MCF 10A (cell line): ENCODE data around the gene TRPM5. TPM values are rescaled to one million over a fixed set of nuclear protein-coding genes. Genes with fewer than 3 reads are reported as not detected.
A peak's percentile ranks its signal among the peaks of the same experiment; 100 is the strongest.

ENCODE experiments used
- BruUV-seq: library from RNA; stranded (reverse); fragments of 400-500 nt; replicated peaks from 2 replicates; lab custom pipeline; 2021; lab: Mats Ljungman, UMichigan
- CTCF ChIA-PET: fragments of 300-600 bp; sonication (Branson Sonifier 250); formaldehyde crosslinking; extraction: SDS; loops from one replicate; lab custom pipeline; 2021; ENCODE audit warnings: antibody characterized with exemption, inconsistent platforms; lab: Yijun Ruan, JAX
- POLR2A ChIA-PET: fragments of 300-600, 350-650 bp; sonication (Branson Sonifier 250); formaldehyde crosslinking; extraction: SDS; loops from one replicate; lab custom pipeline; 2020; ENCODE audit warnings: antibody characterized with exemption, inconsistent platforms; lab: Yijun Ruan, JAX
- DNase-seq: peaks from one replicate; pipeline ENCODE4 v3.0.0-alpha.2; 2018; ENCODE audit not compliant: unreplicated experiment
- H3K27ac Mint-ChIP-seq: one replicate; pipeline ENCODE4 v1.8.0; 2022; ENCODE audit warnings: mild to moderate bottlenecking, low read depth, mixed read lengths; ENCODE audit not compliant: unreplicated experiment
- H3K27me3 Mint-ChIP-seq: one replicate; pipeline ENCODE4 v1.8.0; 2022; ENCODE audit warnings: mixed read lengths; ENCODE audit not compliant: insufficient read depth, unreplicated experiment
- H3K36me3 Mint-ChIP-seq: one replicate; pipeline ENCODE4 v1.8.0; 2022; ENCODE audit warnings: mild to moderate bottlenecking, moderate library complexity, mixed read lengths; ENCODE audit not compliant: insufficient read depth, unreplicated experiment
- H3K4me1 Mint-ChIP-seq: one replicate; pipeline ENCODE4 v1.8.0; 2022; ENCODE audit warnings: mixed read lengths; ENCODE audit not compliant: insufficient read depth, unreplicated experiment
- H3K4me3 Mint-ChIP-seq: one replicate; pipeline ENCODE4 v1.8.0; 2022; ENCODE audit warnings: mild to moderate bottlenecking, moderate library complexity, mixed read lengths; ENCODE audit not compliant: unreplicated experiment
- H3K9me3 Mint-ChIP-seq: one replicate; pipeline ENCODE4 v1.8.0; 2022; ENCODE audit warnings: mixed read lengths; ENCODE audit not compliant: unreplicated experiment
- CTCF ChIP-seq: fragments of 200-600 bp; IDR thresholded peaks from one replicate; pipeline ENCODE4 v1.8.0; 2022; ENCODE audit warnings: antibody characterized with exemption, mild to moderate bottlenecking; ENCODE audit not compliant: unreplicated experiment
- intact Hi-C: fragments of 100-400 bp; cut with micrococcal nuclease; formaldehyde crosslinking; loops from 2 replicates; pipeline ENCODE4 v1.14.1; 2022
- total RNA-seq: library from RNA; stranded (reverse); gene quantifications from 2 replicates; pipeline ENCODE4 v1.2.3, GENCODE V29; 2022

Gene TRPM5
- total RNA-seq, 1 experiment from 2014 or later: not detected

- CTCF ChIA-PET: no interaction called here
- H3K36me3 Mint-ChIP-seq: peaks cover 32% of the 10 kb centered on the region
- TSS peak; percentile 38 for BruUV-seq
These were observed 47.3 kb downstream of the TRPM5 start for GRCh38 chr11:2397005-2397404.

GRCh38 chr11:2396471-2396870 lies 47.8 kb downstream of the TRPM5 start:
- POLR2A ChIA-PET: no interaction called here
- Mint-ChIP-seq H3K27ac (no peak overlapping the region), H3K4me1 (no peaks in the 10 kb centered on the region), H3K27me3 (no peaks in the 10 kb centered on the region), H3K9me3 (no peaks in the 10 kb centered on the region), H3K4me3 (no peak overlapping the region), H3K36me3 (peaks cover 32% of the 10 kb centered on the region)
- intact Hi-C loops: no loop called here
- CTCF ChIA-PET: interaction anchor here (0.6 to 0.7 kb wide), 2 partner anchors 31 to 276 kb away, joined by 3 read pairs; no protein-coding TSS in a partner anchor
- TF ChIP-seq CTCF: no peak
- BruUV-seq: no TSS peak
- no peak for DNase-seq

More at GRCh38 chr11:2397005-2397404, 47.3 kb downstream of the TRPM5 start:
- Mint-ChIP-seq H3K27me3 (no peaks in the 10 kb centered on the region), H3K4me1 (no peaks in the 10 kb centered on the region), H3K9me3 (no peaks in the 10 kb centered on the region), H3K27ac (peak overlapping the region; percentile 72), H3K4me3 (no peak overlapping the region)
- intact Hi-C loops: no loop called here
- POLR2A ChIA-PET: no interaction called here
- TF ChIP-seq CTCF: no peak
- DNase-seq: no peak

- intact Hi-C loops: no loop called here
- BruUV-seq: no TSS peak
- POLR2A ChIA-PET: no interaction called here
- no peak for TF ChIP-seq CTCF
- Mint-ChIP-seq H3K36me3 (peaks cover 32% of the 10 kb centered on the region), H3K4me1 (peaks cover under 1% of the 10 kb centered on the region), H3K9me3 (no peaks in the 10 kb centered on the region), H3K4me3 (no peak overlapping the region), H3K27ac (no peak overlapping the region), H3K27me3 (no peaks in the 10 kb centered on the region)
- DNase-seq: no peak
- CTCF ChIA-PET: interaction anchor here (0.6 to 0.7 kb wide), 2 partner anchors 32 to 276 kb away, joined by 3 read pairs; no protein-coding TSS in a partner anchor
These were observed 48.5 kb downstream of the TRPM5 start for GRCh38 chr11:2395856-2396255.

- no TSS peak for BruUV-seq
- Mint-ChIP-seq H3K36me3 (peaks cover 28% of the 10 kb centered on the region), H3K4me1 (peaks cover 6% of the 10 kb centered on the region), H3K27me3 (no peaks in the 10 kb centered on the region), H3K27ac (no peak overlapping the region), H3K9me3 (no peaks in the 10 kb centered on the region), H3K4me3 (no peak overlapping the region)
- DNase-seq: no peak
- POLR2A ChIA-PET: no interaction called here
- intact Hi-C loops: no loop called here
- CTCF ChIA-PET: no interaction called here
- no peak for TF ChIP-seq CTCF
These were observed 49.0 kb downstream of the TRPM5 start for GRCh38 chr11:2395211-2395730.
